GM18508 (cell line): Measurements from ENCODE around the gene RAB7A.
"Not testable (repeated sequence)": the region's sequence is repeated elsewhere in the genome, so short reads cannot be mapped to it uniquely, and the experiment has no call there.

Experiments
- ATAC-seq: cut with Tn5 transposase; IDR thresholded peaks from one replicate; pipeline ENCODE4 v1.9.1; 2021; ENCODE audit warnings: moderate number of reproducible peaks; ENCODE audit not compliant: insufficient read depth, unreplicated experiment

RAB7A gene

GRCh38 chr3:128710816-128711433 is 15.1 kb upstream of the RAB7A start:
- no peak for ATAC-seq

GRCh38 chr3:128712848-128713247 is 13.1 kb upstream of the RAB7A start:
- no peak for ATAC-seq

GRCh38 chr3:128714887-128715491 is 11.0 kb upstream of the RAB7A start:
- no peak for ATAC-seq

DNA sequence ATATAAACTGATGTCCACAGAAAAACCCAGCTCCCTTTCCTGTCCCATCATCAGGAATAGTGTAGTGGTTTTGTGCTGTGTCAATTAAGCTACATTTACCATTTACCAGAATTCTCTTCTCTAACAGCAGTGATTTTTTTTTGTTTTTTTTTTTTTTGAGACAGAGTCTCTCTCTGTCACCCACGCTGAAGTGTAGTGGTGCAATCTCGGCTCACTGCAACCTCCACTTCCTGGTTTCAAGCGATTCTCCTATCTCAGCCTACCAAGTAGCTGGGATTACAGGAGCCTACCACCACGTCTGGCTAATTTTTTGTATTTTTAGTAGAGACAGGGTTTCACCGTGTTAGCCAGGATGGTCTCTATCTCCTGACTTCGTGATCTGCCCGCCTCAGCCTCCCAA is 7.1 kb upstream of the RAB7A start:
- ATAC-seq: not testable (repeated sequence)

GRCh38 chr3:128720891-128721290 is 5.1 kb upstream of the RAB7A start:
- ATAC-seq: no peak

DNA sequence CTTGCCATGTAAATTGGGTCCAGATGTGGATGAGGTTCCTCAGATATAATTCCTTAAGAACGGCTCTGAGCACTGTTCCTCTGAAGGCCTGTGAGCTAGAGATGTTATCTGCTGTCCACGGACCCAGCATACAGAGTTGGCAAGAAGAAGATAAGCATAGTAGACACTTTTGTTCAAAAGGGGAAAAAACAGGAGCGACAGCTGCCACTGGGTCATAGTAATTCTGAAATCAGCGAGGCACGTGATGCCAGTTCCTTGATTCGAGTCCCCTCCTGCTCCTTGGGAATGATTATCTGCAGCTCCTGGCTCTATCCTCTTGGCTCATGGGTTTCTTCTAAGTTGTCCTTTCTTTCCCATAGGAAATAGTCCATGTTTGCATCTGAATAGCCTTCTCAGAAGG is 2.5 kb upstream of the RAB7A start:
- ATAC-seq: no peak

DNA sequence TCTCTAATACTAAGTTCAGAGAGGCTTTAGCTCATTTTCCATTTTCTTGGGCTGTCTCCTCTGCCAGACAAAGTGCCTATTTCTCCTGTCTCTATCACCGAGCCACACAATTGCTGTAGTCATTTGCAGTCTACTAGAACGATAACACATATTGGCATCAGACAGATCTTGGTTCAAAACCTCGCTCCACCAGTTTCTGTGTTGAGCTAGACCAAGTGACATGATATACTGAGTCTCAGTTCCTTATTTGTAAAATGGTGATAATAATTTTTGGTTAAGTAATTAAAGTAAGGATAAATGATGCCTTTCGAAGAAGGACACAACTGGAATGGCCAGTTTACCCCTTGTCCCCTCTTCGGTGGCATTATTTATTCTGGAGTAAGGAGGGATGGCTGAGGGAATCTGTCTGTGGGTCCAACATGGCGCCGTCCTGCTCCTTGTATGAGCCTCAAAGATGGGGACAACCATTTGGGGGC is 398 bp upstream of the RAB7A start:
- no peak for ATAC-seq

GRCh38 chr3:128727059-128727458 is 1.1 kb downstream of the RAB7A start:
- no peak for ATAC-seq

DNA sequence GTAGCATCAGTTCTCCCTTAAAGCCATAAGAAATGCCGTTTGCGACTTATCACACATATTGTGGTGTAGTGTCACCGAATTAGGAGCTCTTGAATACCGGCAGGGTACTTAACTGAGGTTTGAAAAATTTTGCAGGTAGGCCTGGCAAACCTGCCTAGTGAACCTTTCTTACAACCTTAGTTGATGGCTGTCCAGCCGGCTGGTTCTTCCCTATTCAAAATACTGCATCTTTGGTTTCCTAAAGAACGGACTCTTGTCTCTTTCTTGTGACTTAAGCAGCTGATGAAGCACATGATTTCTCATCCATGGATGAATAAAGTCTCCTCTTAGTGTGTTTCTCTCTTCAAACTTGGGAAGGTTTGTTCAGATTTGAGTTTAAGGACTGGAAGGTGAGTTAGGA is 1.5 kb downstream of the RAB7A start:
- ATAC-seq: no peak

GRCh38 chr3:128727996-128728395 is 2.0 kb downstream of the RAB7A start:
- ATAC-seq: no peak

DNA sequence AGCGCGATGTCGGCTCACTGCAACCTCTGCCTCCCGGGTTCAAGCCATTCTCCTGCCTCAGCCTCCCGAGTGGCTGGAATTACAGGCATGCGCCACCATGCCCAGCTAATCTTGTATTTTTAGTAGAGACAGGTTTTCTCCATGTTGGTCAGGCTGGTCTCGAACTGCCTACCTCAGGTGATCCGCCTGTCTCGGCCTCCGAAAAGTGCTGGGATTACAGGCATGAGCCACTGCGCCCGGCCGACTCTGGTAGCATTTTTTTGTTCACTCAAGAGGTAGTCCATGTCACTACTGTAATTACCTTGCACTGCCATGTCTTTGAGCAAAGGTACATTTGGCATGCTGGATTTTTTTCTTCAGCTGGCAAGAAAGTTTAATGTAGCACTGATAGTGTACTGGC is 2.5 kb downstream of the RAB7A start:
- ATAC-seq: not testable (repeated sequence)

DNA sequence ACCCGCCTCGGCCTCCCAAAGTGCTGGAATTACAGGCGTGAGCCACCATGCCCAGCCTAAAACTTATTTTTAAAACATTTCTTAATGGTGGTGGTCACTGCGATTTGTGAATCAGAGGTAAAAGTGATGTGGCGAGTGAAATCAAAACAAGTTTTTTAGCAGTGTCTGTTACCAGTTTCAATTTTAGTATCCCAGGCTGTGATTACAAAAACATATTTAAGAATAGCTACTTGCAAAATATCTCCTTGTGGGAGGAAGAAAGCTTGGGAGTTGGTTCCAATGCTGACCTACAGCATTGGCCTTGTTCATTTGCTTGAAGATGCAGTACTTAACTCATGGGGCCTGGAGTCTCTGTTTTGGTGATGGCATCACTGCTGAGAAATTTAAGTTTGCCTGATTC is 4.5 kb downstream of the RAB7A start:
- no peak for ATAC-seq

DNA sequence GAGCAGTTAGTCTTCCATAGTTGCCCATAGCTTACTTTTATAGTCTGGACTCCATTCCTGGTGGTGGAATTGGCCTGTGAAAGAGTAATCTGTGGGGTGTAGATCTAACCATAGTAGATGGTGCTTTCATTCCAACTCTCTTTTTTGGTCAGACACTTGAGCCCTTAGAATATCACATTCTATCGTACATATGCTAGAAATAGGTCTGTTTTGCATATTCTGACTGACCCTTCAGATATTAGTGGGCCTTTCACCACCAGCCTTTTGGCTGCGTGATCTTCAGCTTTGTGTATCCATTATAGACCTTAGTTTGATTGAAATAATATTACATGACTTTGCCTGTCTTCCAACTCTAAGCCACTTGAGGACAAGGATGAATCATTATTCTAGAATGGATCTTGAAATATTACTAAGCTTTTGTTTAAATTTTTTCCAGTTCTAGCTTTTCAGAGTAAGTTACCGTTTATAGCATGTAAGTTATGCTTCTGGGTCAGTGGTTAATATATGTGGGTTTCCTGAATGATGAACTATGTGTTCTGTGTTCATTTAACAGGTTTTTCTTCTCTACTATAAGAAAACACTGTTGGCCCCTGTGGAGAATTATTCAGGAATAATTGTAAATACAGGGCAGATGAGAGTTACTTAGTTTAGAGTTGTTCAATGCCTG is 8.7 kb downstream of the RAB7A start:
- ATAC-seq: no peak

GRCh38 chr3:128735287-128735686 is 9.3 kb downstream of the RAB7A start:
- no peak for ATAC-seq

GRCh38 chr3:128735884-128736283 is 9.9 kb downstream of the RAB7A start:
- ATAC-seq: no peak

- no peak for ATAC-seq
Observed at GRCh38 chr3:128736601-128737000, 10.6 kb downstream of the RAB7A start.

DNA sequence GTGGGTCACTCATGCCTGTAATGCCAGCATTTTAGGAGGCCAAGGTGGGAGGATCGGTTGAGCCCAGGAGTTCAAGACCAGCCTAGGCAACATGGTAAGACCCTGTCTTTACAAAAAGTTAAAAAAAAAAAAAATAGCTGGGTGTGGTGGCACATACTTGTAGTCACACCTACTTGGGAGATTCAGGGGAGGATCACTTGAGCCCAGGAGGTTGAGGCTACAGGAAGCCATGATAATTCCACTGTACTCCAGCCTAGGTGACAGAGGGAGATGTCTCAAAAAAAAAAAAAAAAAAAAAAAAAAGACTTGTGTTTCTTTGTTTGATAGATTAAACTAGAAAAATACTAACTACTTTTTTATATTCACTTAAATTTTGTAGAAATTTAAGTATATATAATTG is 14.6 kb downstream of the RAB7A start:
- ATAC-seq: no peak

DNA sequence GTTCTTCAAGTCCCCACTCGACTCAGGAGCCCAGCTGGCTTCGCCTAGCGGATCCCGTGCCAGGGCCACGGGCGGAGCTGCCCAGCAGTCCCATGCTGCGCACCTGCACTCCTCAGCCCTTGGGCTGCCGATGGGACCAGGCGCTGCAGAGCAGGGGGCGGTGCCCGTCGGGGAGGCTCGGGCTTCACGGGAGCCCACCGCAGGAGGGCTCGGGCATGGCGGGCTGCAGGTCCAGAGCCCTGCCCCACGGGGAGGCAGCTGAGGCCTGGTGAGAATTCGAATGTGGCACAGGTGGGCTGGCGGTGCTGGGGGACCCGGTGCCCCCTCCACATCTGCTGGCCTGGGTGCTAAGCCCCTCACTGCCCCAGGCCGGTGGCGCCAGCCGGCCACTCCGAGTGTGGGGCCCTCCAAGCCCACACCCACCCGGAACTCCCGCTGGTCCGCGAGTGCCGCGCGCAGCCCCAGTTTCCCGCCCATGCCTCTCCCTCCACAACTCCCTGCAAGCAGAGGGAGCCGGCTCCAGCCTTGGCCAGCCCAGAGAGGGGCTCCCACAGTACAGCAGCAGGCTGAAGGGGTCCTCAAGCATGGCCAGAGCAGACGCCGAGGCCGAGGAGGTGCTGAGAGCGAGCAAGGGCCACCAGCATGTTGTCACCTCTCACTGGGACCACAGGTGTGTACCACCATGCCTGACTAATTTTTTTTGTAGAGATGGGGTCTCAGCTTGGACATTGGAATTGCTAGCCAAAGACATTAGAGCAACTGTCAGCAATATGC is 17.0 kb downstream of the RAB7A start:
- ATAC-seq: no peak

GRCh38 chr3:128745742-128746141 is 19.8 kb downstream of the RAB7A start:
- ATAC-seq: no peak

DNA sequence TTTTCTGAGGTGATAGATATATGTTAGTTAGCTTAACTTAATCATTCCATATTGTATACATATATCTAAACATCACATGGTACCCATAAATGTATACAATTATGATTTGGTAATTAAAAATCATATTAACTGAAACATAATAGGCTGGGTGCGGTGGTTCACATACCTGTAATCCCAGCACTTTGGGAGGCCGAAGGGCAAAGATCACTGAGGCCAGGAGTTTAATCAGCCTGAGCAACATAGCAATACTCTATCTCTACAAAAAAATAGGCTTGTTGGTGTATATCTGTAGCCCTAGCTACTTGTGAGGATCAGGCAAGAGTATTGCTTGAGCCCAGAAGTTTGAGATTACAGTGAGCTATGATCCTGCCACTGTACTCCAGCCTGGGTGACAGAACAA is 20.9 kb downstream of the RAB7A start:
- no peak for ATAC-seq

- no peak for ATAC-seq
Observed at GRCh38 chr3:128748557-128748956, 22.6 kb downstream of the RAB7A start.
